Measurements from ENCODE around the gene TYRO3.

The TYRO3 gene

GRCh38 chr15:41622901-41623300, 63.9 kb downstream of the TYRO3 start:
- no peak for TF ChIP-seq ZNF274 (IDR thresholded peaks at IDR 0.05; ENCODE audit: low read depth, low read length)
- H3K4me3 ChIP-seq (ENCODE audit: low read length), result no peak overlapping the region

- H3K4me3 ChIP-seq (ENCODE audit: low read length), result no peak overlapping the region
- TF ChIP-seq ZNF274 (IDR thresholded peaks at IDR 0.05; ENCODE audit: low read depth, low read length), result no peak
These were observed 68.2 kb downstream of the TYRO3 start for GRCh38 chr15:41627203-41627602.

- no peak overlapping the region for H3K4me3 ChIP-seq (ENCODE audit: low read length)
- no peak for TF ChIP-seq ZNF274 (IDR thresholded peaks at IDR 0.05; ENCODE audit: low read depth, low read length)
These were observed 70.5 kb downstream of the TYRO3 start for GRCh38 chr15:41629463-41629862.

- TF ChIP-seq ZNF274 (IDR thresholded peaks at IDR 0.05; ENCODE audit: low read depth, low read length), result no peak
These were observed 70.9 kb downstream of the TYRO3 start for GRCh38 chr15:41629883-41630282.

GRCh38 chr15:41630616-41631217, 71.7 kb downstream of the TYRO3 start:
- no peak for TF ChIP-seq ZNF274 (IDR thresholded peaks at IDR 0.05; ENCODE audit: low read depth, low read length)
- H3K4me3 ChIP-seq (ENCODE audit: low read length), result no peak overlapping the region

More at GRCh38 chr15:41629883-41630282, 70.9 kb downstream of the TYRO3 start:
- no peak overlapping the region for H3K4me3 ChIP-seq (ENCODE audit: low read length)

GRCh38 chr15:41631880-41632470, 73.0 kb downstream of the TYRO3 start:
- H3K4me3 ChIP-seq (ENCODE audit: low read length), result no peak overlapping the region
- no peak for TF ChIP-seq ZNF274 (IDR thresholded peaks at IDR 0.05; ENCODE audit: low read depth, low read length)
